HFF-Myc (cell line): Measurements from ENCODE around the gene SMO.
A peak's percentile ranks its signal among the peaks of the same experiment; 100 is the strongest.
"Not testable (repeated sequence)": the region's sequence is repeated elsewhere in the genome, so short reads cannot be mapped to it uniquely, and the experiment has no call there.

Source experiments
- DNase-seq: peaks from one replicate; pipeline ENCODE4 v3.0.0-alpha.2; 2011; ENCODE audit warnings: low read depth; ENCODE audit errors: extremely low read depth
- H3K4me3 ChIP-seq: replicated peaks from 2 replicates; pipeline ENCODE4 v1.5.1; 2011; ENCODE audit warnings: low read depth, mild to moderate bottlenecking, control low read depth, low read length
- CTCF ChIP-seq: IDR thresholded peaks from 2 replicates; pipeline ENCODE4 v1.5.1; 2012; ENCODE audit warnings: mild to moderate bottlenecking, low read depth, low read length, control low read depth; ENCODE audit errors: missing control alignments

Gene SMO

GRCh38 chr7:129209067-129209926 lies 20.9 kb downstream of the SMO start:
- DNase-seq: no peak
- no peak for TF ChIP-seq CTCF
- H3K4me3 ChIP-seq: no peak overlapping the region

DNA sequence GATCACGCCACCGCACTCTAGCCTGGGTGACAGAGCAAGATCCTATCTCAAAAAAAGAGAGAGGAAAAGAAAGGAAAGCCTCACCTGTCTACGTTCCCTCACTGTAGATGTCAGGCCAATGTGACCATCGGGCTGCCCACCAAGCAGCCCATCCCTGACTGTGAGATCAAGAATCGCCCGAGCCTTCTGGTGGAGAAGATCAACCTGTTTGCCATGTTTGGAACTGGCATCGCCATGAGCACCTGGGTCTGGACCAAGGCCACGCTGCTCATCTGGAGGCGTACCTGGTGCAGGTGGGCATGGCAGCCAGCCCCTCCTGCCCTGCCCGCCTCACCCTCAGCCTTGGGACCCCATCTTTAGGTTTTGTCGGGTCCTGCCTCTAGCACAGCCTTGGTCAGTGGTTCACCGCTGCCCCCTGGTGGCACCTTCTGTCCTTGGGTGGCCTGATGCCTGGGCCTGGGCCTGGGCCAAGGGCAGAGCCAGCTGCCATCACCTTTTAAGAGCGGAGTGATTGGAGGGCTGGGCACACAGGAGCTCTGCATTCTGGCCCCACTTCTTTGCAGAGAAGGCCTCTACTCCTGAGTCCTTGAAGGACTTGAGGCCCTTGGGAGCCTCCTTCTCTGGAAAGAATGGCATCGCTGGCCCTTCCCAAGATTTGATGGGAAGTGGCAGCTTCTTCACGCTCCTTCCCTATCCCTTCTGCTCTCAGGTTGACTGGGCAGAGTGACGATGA lies 22.0 kb downstream of the SMO start:
- H3K4me3 ChIP-seq: no peak overlapping the region
- TF ChIP-seq CTCF: peak; percentile 86
- no peak for DNase-seq

DNA sequence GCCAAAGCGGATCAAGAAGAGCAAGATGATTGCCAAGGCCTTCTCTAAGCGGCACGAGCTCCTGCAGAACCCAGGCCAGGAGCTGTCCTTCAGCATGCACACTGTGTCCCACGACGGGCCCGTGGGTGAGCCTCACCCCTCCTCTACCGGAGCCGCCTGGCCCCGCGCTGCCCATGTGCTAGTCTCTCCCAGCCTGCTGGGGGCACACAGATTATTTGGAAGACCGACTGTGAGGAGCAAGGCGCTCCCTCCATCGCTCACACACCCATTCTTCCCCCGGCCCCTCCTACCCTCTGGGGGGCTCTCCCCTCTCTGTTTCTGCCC lies 22.5 kb downstream of the SMO start:
- H3K4me3 ChIP-seq: no peak overlapping the region
- TF ChIP-seq CTCF: no peak
- no peak for DNase-seq

DNA sequence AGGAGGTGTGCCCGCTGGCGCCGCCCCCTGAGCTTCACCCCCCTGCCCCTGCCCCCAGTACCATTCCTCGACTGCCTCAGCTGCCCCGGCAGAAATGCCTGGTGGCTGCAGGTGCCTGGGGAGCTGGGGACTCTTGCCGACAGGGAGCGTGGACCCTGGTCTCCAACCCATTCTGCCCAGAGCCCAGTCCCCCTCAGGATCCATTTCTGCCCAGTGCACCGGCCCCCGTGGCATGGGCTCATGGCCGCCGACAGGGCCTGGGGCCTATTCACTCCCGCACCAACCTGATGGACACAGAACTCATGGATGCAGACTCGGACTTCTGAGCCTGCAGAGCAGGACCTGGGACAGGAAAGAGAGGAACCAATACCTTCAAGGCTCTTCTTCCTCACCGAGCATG lies 23.7 kb downstream of the SMO start:
- no peak for DNase-seq
- H3K4me3 ChIP-seq: no peak overlapping the region
- no peak for TF ChIP-seq CTCF

DNA sequence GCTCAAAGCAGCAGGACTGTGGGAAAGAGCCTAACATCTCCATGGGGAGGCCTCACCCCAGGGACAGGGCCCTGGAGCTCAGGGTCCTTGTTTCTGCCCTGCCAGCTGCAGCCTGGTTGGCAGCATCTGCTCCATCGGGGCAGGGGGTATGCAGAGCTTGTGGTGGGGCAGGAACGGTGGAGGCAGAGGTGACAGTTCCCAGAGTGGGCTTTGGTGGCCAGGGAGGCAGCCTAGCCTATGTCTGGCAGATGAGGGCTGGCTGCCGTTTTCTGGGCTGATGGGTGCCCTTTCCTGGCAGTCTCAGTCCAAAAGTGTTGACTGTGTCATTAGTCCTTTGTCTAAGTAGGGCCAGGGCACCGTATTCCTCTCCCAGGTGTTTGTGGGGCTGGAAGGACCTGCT lies 24.2 kb downstream of the SMO start:
- no peak for TF ChIP-seq CTCF
- no peak overlapping the region for H3K4me3 ChIP-seq
- no peak for DNase-seq

DNA sequence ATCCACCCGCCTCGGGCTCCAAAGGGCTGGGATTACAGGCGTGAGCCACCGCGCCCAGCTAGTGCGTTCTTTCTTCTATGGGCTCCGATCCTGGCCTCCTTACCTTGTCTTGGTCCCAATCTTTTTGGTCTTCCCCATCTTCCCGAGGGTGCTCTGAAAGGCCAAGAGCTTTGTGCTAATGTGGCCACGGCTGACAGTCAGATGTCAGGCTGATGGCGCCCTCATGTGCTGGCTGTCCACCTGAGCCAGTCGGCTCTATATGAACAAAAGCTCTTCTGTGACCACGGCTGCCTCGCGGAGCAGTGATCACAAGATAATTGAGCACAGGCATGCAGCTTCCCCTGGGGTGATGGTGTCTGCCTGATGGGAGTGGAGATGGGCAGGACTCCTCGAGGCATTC lies 25.4 kb downstream of the SMO start:
- H3K4me3 ChIP-seq: no peak overlapping the region
- no peak for DNase-seq
- TF ChIP-seq CTCF: no peak

GRCh38 chr7:129215691-129216090 lies 27.3 kb downstream of the SMO start:
- H3K4me3 ChIP-seq, DNase-seq: not testable (repeated sequence)

GRCh38 chr7:129216101-129216715 lies 27.8 kb downstream of the SMO start:
- not testable (repeated sequence) for DNase-seq, H3K4me3 ChIP-seq

- H3K4me3 ChIP-seq, DNase-seq: not testable (repeated sequence)
Observed at GRCh38 chr7:129216821-129217416, 28.5 kb downstream of the SMO start.
